DLD1 (cell line): Measurements from ENCODE around the gene TFCP2L1.
"Not testable (repeated sequence)": the region's sequence is repeated elsewhere in the genome, so short reads cannot be mapped to it uniquely, and the experiment has no call there.

Source experiments
- in situ Hi-C: cut with HindIII; loops from 2 replicates; pipeline ENCODE4 v1.10.0; 2017; ENCODE audit warnings: low sequenced_read_pairs

TFCP2L1 gene

DNA sequence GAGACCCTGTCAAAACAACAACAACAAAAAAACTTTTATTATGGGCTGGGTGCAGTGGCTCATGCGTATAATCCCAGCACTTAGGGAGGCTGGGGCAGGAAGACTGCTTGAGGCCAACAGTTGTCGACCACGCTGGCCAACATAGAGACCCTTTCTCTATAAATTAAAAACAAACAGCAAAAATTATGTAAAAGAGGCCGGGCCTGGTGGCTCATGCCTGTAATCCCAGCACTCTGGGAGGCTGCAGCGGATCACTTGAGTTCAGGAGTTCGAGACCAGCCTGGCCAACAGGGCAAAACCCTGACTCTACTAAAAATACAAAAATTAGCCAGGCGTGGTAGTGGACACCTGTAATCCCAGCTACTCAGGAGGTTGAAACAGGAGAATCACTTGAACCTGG, 15.6 kb downstream of the TFCP2L1 start:
- in situ Hi-C loops = not testable (repeated sequence)

DNA sequence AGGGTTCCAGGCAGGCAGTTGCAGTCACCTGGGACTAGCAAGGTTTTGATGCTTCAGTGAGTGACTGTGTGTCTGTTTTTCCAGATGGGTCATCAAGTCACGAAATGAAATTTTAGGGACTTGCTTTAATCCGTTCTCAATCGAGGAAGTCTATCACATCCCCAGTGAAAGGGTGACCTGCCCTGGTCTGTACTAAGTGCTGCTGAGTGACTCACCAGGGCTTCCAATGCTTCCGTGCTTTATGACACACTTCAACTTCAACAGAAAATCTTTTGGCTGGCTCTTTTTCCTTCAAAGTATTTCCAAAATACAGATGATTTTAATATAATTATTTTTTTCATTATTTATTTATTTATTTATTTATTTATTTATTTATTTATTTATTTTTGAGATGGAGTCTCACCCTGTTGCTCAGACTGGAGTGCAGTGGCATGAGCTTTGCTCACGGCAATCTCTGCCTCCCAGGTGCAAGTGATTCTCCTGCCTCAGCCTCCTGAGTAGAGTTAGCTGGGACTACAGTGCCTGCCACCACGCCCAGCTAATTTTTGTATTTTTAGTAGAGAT, 18.4 kb downstream of the TFCP2L1 start:
- in situ Hi-C loops = no loop called here

DNA sequence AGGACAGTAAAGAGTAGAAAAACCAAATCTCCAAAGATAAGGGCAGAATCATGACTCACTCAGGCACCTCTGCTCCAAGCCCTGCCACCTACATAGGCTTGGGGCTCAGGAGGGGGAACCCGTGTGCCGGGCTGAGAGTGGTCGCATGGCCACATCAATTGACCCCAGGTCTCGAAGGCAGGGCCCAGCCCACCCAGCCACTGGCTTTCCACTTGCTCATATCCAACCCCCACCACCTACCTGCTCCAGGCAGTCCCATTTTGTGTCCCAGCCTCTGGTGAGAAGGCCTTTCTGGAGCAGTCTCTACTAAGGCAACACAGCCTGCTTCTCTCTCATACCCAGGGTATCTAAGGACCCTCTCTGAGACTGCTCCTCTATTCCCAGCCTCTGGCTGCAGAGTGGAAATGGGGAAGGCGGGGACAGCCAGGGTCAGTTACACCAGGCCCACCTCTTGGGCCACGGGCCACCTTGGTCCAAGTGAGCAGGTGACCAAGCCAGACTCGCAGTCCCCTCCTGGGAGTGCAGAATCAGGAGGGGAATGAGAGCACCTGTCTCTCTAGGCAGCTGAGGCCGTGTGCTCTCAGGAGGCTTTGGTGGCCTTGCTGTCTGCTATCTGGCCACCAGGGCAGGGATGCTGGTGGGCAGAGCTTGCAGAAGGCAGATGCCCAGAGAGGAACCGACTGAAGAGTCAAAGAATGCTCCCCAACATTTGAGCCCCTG, 20.8 kb downstream of the TFCP2L1 start:
- in situ Hi-C loops = no loop called here

DNA sequence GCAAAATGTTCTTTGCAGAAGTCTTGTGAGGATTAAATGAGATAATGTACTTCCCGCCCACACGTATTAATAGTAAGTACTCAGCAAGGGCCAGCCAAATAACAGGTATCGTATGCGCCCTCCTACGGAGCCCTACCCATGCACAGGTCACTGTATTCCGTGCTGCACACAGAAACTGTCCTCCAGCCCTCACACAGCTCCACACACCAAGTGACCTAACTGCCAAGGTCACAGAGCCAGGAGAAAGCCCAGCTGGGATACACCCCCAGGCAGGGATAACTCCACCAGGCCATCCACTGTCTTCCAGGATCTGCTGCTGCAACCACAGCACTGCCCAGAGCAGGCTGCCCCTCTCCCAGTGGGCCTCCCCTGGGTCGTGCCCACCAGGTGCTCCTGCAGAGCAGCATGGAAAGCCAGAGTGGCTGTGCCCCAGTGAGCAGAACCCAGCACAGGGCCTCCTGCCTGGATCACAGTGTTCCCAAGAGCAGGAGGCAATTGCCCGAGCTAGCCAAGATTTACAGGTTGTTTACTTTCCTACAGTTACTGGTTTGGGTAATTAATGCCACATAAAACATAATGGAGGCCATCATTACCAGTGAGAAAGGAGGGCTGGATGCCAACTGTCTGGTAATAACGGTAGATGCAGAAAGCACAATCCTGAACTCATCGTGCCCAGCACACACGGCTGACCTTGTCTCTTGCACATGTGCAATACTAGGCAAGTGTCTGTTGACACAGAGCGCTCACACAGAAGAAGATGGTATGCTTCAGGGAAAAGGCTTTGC, 24.4 kb downstream of the TFCP2L1 start:
- in situ Hi-C loops = no loop called here

DNA sequence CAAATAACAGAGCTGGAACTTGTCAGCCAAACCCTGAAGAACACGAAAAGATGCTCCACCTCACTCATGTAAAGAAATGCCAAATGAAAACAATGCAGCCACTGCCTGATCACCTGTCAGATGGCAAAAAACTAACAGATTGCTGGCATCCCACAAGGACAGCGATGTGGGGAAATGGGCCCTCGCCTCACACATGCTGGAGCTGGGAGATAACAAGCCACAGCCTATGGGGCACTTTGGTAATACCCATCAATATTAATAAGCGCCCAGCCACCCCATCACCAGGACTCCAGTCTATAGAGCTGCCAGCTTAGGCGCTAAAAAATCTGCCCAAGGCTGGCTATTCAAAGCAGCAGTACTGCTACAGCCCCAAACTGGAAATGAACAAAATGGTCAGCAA, 27.0 kb downstream of the TFCP2L1 start:
- in situ Hi-C loops = no loop called here

DNA sequence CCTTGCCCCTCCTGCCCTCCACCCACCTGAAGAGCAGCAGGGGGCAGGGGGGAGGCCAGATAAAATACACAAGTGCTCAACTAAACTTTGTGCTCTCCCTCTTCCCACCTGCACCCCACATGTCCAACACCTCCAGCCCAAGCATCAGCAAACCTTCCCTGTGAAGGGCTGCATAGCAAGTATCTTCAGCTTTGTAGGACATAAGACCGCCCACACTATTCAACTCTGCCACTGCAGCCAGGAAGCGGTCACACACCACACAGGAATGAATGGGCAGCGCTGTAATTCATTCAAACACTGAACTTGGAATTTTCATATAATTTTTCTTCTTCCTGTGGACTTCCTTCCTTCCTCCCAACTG, 27.5 kb downstream of the TFCP2L1 start:
- in situ Hi-C loops = no loop called here

DNA sequence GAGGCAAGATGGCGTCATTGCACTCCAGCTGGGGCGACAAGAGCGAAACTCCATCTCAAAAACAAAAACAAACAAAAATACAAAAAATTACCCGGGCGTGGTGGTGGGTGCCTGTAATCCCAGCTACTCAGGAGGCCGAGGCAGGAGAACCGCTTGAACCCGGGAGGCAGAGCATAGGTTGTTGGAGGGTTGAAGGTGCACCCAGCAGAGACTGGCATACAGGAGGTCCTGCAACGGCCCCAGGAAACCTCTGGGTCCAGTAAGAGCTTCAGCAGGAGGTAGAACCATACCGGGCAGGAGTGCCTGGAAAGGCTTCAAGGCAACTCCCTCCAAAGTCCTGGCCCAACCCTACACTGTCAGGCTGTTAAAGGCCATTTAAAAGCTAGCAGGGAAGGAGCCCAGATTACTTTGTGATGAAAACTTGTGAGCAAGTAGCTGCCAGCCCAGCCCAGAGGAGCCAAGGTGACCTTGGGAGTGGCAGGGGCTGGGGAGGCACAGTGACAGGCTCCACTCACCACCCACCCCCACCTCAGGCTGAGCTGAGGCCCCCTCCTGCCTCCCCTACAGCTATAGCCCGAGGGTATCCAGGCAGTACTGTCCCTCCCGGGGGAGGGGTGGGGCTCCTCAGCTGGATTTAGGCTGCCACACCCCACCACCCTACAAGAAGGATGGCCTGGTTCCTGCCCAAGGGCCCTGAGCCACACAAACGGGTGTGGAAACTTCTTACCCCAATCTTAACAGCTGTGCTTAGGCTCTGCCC, 28.1 kb downstream of the TFCP2L1 start:
- in situ Hi-C loops = no loop called here

DNA sequence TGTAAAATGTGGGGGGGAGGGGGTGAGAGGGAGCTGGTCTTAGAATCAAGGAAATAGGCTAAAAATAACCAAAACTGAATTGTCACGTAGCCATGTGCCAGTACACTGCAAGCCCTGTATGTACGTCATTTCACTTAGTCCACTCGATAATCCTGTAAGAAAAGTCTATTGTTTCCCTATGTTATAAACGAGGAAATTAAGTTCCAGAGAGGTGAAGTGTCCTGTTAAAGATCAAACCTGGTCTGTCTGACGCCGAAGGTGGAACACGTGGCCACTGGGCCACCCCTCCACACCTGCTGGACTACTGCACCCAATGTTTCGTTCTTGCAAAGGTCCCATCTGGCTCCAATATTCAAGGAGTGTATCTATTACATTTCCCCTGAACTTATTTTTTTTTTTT, 29.6 kb downstream of the TFCP2L1 start:
- in situ Hi-C loops = no loop called here

DNA sequence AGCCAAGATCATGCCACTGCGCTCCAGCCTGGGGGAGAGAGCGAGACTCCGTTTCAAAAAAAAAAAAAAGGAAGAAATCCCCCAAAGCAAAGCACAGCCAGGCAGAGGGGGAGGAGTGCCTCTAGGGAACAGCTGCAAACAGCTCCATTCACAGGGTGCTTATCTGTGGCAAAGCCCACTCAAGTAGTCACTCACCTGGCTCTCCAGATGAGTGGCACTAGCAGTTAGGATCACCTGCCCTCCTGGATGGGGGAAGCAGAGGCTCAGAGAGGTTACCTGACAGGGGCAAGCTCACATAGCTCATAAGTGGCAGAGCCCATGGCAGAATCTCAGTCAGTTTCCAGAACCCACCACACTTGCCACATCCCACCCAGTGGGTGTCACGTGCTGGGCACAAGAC, 30.3 kb downstream of the TFCP2L1 start:
- in situ Hi-C loops = no loop called here

DNA sequence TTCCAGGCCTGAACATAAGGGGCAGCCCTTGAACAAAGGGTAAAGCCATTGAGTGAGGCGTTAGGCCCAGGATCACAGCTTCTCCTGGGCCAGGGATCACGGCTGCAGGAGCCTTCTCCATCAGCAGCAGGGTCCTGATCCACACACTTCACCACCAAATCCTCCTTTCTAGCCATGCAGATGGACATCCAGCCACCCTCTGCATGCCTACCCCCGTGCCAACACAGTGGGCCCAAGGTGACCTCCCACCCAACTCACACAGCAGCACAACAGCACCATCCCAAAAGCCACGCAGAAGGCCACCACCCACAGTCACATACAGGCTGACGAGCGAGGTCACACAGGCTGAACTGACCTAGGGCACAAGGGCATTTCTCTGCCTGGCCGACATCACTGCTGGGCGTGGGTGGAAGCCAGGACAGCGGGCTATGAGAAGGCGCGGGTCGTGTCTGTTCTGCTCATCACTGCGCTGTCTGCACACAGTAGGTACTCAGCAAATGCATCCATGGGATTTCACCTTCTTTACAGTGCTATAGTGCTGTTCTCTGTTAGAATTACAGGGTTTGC, 31.2 kb downstream of the TFCP2L1 start:
- in situ Hi-C loops = no loop called here

DNA sequence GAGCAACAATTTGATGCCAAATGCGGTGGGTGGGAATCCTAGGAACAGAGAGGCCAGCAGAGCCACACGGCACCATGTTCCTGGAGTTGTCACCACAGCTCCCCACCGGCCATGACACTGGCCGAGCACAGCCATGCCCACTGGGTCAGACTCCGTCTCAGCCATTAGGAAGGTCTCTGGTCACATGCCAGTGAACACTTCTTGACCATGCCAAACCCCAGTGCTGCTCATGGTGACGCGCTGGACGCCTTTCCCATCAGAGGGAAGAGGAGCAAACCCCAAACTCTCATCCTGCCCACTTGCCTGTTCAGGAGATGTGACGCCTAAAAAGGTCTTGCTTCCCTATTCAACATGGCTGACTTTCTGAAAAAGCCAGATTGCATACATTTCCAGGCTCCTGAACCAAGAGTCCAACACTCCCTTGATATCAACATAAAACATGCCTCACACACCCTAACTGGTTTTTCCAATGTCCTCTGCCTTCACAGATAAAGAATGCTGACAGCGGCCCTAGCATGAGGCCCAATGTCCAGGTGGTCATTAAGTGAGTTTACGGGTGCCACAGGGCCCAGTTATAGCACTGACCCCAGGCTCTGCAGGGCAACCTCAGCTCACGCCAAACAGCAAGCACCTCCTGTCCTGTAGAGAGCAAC, 31.9 kb downstream of the TFCP2L1 start:
- in situ Hi-C loops = no loop called here

DNA sequence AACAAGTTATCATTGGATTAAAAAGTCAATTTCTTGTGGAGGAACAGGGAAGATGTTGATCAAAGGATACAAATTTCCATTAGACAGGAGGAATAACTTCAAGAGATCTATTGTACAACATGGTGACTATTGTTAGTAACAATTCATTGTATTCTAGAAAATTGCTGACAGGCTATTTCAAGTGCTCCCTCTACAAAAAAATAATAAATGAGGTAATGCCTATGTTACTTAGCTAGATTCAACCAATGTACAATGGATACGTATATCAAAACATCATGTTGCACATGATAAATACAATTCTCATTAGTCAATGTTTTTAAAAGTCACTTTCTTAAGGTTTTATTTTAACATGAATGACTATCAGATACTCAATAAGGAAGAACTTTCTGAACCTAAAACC, 33.5 kb downstream of the TFCP2L1 start:
- in situ Hi-C loops = no loop called here

DNA sequence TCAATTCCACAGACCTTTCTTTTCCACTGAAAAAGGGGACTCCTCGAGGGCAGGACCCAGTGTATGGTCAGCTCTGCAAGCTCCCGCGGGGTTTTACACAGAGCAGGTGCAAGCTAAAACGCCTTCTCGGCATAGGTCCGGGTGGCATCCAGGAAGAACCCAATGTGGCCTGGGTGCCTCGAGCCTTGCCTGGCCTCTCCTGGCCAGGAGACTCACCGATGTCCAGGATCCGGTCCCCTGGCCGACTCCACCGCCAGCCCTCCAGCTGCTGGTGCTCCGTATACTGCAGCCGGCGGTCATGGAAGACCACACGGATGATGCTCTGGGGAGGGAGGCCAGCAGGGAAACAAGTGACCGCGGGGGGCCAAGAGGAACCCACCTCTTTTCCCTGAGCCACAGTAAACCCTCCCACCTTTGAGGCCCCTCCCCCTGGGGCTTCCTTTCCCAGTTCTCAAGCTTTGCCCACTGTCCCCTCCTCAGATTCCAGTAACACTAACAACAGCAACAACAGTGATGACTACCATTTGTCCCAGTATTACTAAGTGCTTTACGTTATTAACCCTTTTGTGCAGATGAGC, 36.1 kb downstream of the TFCP2L1 start:
- in situ Hi-C loops = no loop called here

DNA sequence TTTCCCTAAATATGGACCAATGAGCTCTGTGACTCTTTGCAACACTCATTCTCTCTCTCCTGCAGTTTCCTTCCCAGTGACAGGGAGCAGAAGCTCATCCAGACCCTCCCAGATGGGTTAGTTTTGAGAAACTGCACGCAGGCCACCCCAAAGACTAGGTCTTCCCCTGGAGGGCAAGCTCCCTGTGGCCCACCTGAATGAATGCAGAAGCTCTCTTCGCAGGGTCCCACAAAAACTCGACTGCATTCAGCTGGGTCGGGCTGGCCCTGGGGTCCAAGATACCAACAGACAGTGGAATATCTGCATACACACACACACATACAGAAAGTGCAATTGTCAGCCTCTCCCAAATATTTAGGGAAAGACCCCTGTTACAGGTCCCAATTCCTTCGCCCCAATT, 37.0 kb downstream of the TFCP2L1 start:
- in situ Hi-C loops = no loop called here

DNA sequence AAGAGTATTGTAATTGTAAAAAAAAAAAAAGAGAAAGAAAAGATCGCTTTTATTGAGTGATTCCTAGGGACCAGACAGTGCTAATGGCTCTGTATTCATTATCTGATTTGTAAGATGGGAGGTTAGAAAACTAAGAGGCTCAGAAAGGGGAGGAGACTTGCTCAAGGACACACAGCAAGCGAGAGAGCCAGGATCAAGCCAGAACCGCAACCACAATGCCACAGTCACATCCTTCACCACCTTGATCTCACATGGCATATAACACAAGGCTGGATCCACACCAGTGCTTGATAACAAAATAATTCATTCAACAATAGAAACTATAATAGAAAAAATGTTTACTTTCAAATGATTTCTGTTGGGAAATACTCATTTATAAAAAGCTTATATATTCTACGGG, 37.5 kb downstream of the TFCP2L1 start:
- in situ Hi-C loops = no loop called here

DNA sequence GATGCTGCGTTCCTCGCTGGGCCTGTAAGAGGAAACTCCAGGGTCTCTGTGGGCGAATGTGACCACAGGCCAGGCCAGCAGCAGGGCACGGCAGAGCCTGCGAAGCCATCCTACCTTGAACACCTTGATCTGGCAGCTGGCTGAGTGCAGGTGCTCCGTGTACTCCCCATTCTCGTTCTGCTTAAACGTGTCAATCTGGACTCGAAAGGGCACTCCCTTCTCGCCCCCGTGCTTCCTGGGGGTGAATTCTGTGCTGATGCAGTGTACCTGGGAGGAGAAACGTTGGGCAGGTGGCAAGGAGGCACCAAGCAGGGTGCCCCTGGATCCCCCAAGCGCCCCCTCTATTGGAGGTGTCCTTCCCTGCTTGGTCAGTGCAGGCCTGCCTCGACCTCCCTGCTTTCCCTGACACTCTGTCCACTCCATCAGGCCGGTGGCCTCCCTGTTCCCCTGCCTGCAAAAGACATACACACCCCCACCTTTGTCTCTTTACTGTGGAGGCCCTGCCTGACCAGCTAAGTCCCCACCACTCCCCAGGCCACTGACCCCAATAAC, 38.2 kb downstream of the TFCP2L1 start:
- in situ Hi-C loops = no loop called here

DNA sequence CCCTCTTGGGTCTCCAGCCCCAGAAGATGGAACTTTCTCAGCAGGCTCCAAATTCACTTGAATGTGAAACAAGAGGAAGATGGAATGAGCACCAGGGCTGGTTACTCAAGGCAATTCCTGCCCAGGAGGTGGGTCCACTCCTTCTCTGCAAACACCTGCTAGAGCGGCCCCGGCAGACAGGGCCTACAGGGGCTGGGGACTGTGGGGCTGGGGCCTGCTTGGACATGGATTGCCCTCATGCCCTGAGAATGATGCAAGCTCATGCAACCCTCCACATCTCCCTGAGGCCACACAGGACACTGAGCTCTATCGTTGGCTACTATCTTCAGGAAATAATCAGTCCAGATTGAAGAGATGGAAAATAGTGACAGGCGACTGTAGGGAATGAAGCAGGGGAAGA, 39.1 kb downstream of the TFCP2L1 start:
- in situ Hi-C loops = no loop called here

DNA sequence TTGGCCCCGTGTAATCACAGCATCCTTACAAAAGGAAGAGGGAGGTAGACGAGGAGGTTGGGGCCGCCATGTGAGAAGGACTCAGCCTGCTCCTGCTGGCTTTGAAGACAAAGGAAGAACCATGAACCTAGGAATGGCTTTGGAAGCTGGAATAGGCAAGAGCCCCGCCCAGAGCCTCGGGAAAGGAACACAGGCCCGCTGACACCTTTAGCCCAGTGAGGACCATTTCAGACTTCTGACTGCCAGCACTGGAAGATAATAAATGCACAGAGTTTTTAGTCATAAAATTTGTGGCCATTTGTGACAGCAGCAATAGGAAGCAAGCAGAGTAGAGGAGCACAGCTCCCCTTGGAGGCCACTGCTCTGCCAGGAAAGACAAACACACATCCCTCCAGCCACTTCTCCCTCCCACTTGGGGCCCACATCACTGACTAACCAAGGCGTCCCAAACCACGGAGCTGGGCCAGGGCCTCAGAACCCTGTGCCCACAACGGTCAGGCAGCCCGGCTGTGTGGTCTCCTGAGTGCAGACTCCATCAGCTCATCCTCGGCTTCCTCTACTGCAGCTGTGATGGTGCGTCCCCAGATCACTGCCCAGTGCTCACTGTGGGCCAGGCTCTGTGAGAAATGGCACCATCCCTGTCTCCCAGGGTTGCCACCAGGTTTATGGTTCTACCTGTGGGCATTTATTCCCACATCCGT, 39.7 kb downstream of the TFCP2L1 start:
- in situ Hi-C loops = no loop called here

DNA sequence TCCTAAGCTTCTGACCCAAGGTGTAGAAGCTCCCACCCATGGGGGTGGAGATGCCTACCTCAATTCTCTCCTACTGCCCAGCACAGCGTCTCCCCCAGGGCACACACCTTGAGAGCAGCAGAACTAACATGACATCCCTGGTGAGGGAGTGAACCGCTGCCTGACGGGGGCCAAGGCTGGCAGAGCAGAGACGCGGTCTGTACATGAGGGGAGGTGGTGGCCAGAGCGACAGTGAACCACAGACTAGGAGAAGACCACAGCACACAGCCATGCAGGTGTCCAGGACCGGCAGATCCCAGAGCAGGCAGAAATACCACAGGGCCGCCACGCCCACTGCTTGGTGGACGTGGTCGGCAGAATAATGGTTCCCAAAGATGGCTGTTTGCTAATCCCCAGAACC, 40.4 kb downstream of the TFCP2L1 start:
- in situ Hi-C loops = no loop called here
